ENCODE results near the gene FANCD2OS. TPM values are rescaled to one million over a fixed set of nuclear protein-coding genes. Genes with fewer than 3 reads are reported as not detected.

The FANCD2OS gene
- total and polyA plus RNA-seq, 2 experiments from 2014 or later = not detected

GRCh38 chr3:10115326-10116137, 7.5 kb upstream of the FANCD2OS start, which contains the start of gene BRK1:
TSS of gene BRK1 (plus strand) at chr3:10115675. CDS start at chr3:10115702, 27 bp downstream.
- Histone ChIP-seq H3K79me2 (peaks cover 48% of the 10 kb centered on the region), H3K4me2 (peak within 1 kb of the TSS; percentile 84), H2AFZ (peak within 1 kb of the TSS; percentile 87), H3K4me3 (peak within 1 kb of the TSS; percentile 94), H4K20me1 (ENCODE audit: insufficient read depth, poor library complexity, severe bottlenecking) (peaks cover 10% of the 10 kb centered on the region), H3K27me3 (no peaks in the 10 kb centered on the region), H3K36me3 (replicated peaks; ENCODE audit: insufficient read depth, low read depth) (no peaks in the 10 kb centered on the region), H3K9me3 (ENCODE audit: low read depth) (no peaks in the 10 kb centered on the region), H3K9me2 (replicated peaks; ENCODE audit: insufficient read depth) (no peaks in the 10 kb centered on the region), H3K27ac (peak within 1 kb of the TSS; percentile 91), H3K4me1 (ENCODE audit: insufficient read depth) (peaks cover 6% of the 10 kb centered on the region)
- DNase-seq (ENCODE audit: low spot score) = peak; percentile 97
- TF ChIP-seq EZH2phosphoT487 (IDR thresholded peaks at IDR 0.05; ENCODE audit: low read depth, severe bottlenecking, unreplicated experiment) = no peak
- TF ChIP-seq, protein P1, sequence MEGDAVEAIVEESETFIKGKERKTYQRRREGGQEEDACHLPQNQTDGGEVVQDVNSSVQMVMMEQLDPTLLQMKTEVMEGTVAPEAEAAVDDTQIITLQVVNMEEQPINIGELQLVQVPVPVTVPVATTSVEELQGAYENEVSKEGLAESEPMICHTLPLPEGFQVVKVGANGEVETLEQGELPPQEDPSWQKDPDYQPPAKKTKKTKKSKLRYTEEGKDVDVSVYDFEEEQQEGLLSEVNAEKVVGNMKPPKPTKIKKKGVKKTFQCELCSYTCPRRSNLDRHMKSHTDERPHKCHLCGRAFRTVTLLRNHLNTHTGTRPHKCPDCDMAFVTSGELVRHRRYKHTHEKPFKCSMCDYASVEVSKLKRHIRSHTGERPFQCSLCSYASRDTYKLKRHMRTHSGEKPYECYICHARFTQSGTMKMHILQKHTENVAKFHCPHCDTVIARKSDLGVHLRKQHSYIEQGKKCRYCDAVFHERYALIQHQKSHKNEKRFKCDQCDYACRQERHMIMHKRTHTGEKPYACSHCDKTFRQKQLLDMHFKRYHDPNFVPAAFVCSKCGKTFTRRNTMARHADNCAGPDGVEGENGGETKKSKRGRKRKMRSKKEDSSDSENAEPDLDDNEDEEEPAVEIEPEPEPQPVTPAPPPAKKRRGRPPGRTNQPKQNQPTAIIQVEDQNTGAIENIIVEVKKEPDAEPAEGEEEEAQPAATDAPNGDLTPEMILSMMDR (IDR thresholded peaks at IDR 0.05; ENCODE audit: poor library complexity) = no peak
- TF ChIP-seq EZH2 (IDR thresholded peaks at IDR 0.05; ENCODE audit: borderline replicate concordance) = no peak
- WGBS (ENCODE audit: low lambda C conversion rate, missing lambda C conversion rate) = 2% methylated on average over 41 of the region's 54 CpGs

GRCh38 chr3:10106919-10107318, 1.1 kb downstream of the FANCD2OS start:
- no peaks in the 10 kb centered on the region for H3K36me3 ChIP-seq (replicated peaks; ENCODE audit: insufficient read depth, low read depth)
- TF ChIP-seq, protein P1 (IDR thresholded peaks at IDR 0.05; ENCODE audit: poor library complexity) = no peak
- TF ChIP-seq EZH2 (IDR thresholded peaks at IDR 0.05; ENCODE audit: borderline replicate concordance) (no peak), EZH2phosphoT487 (IDR thresholded peaks at IDR 0.05; ENCODE audit: low read depth, severe bottlenecking, unreplicated experiment) (no peak)
- H3K4me3 ChIP-seq = no peak overlapping the region
- no peaks in the 10 kb centered on the region for H3K27me3 ChIP-seq
- H3K79me2 ChIP-seq = no peaks in the 10 kb centered on the region
- no peak overlapping the region for H3K27ac ChIP-seq
- 94% methylated on average over 2 of the region's 2 CpGs for WGBS (ENCODE audit: low lambda C conversion rate, missing lambda C conversion rate)
- no peak overlapping the region for H3K4me2 ChIP-seq
- no peaks in the 10 kb centered on the region for H3K4me1 ChIP-seq (ENCODE audit: insufficient read depth)
- no peak overlapping the region for H2AFZ ChIP-seq
- DNase-seq (ENCODE audit: low spot score) = no peak
- H3K9me2 ChIP-seq (replicated peaks; ENCODE audit: insufficient read depth) = no peaks in the 10 kb centered on the region
- no peaks in the 10 kb centered on the region for H3K9me3 ChIP-seq (ENCODE audit: low read depth)
- no peaks in the 10 kb centered on the region for H4K20me1 ChIP-seq (ENCODE audit: insufficient read depth, poor library complexity, severe bottlenecking)

DNA sequence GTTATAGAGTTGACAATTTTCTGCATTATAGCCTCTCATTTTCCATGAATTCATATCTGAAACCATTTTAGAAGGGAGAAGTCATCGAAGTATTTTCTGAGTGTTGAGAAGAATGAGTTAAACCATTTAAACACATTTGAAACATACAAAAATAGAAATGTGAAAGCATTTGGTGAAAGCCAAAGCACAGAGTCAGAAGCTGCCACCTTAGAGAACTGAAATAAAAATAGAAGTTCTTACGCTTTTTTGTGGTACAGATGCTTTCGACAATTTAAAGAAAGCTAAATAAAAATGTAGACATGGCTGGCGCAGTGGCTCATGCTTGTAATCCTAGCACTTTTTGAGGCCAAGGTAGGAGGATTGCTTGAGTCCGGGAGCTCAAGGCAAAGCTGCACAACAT, 9.0 kb downstream of the FANCD2OS start:
- Histone ChIP-seq H3K4me1 (ENCODE audit: insufficient read depth) (no peaks in the 10 kb centered on the region), H2AFZ (no peak overlapping the region), H3K27ac (no peak overlapping the region), H3K9me2 (replicated peaks; ENCODE audit: insufficient read depth) (no peaks in the 10 kb centered on the region), H3K27me3 (no peaks in the 10 kb centered on the region), H3K4me2 (no peak overlapping the region), H3K9me3 (ENCODE audit: low read depth) (no peaks in the 10 kb centered on the region), H3K79me2 (no peaks in the 10 kb centered on the region), H3K36me3 (replicated peaks; ENCODE audit: insufficient read depth, low read depth) (no peaks in the 10 kb centered on the region), H4K20me1 (ENCODE audit: insufficient read depth, poor library complexity, severe bottlenecking) (no peaks in the 10 kb centered on the region), H3K4me3 (no peak overlapping the region)
- 98% methylated on average over 5 of the region's 5 CpGs for WGBS (ENCODE audit: low lambda C conversion rate, missing lambda C conversion rate)
- TF ChIP-seq, protein P1 (IDR thresholded peaks at IDR 0.05; ENCODE audit: poor library complexity) = no peak
- TF ChIP-seq EZH2phosphoT487 (IDR thresholded peaks at IDR 0.05; ENCODE audit: low read depth, severe bottlenecking, unreplicated experiment) (no peak), EZH2 (IDR thresholded peaks at IDR 0.05; ENCODE audit: borderline replicate concordance) (no peak)
- no peak for DNase-seq (ENCODE audit: low spot score)

Data from hepatocyte (in vitro differentiated cells).